Neural cell (in vitro differentiated cells): ENCODE data around the gene SLC27A5.
"Not testable (repeated sequence)": the region's sequence is repeated elsewhere in the genome, so short reads cannot be mapped to it uniquely, and the experiment has no call there.

Experiments
- CTCF ChIP-seq: fragments of 450-650 bp; IDR thresholded peaks from 2 replicates; pipeline ENCODE4 v1.5.1; 2014; ENCODE audit warnings: antibody characterized with exemption, mild to moderate bottlenecking, moderate library complexity; ENCODE audit not compliant: poor library complexity, severe bottlenecking
- EP300 ChIP-seq: fragments of 450-650 bp; conservative IDR thresholded peaks from 2 replicates; pipeline ENCODE4 v1.6.1; 2014; ENCODE audit warnings: antibody characterized with exemption, mild to moderate bottlenecking, moderate library complexity; ENCODE audit not compliant: poor library complexity, severe bottlenecking
- EZH2 ChIP-seq: fragments of 200-600, 300-800 bp; shearing (Covaris generic), sonication (generic); IDR thresholded peaks from 2 replicates; pipeline ENCODE4 v1.6.1; 2014; ENCODE audit warnings: antibody characterized with exemption, low read length, borderline replicate concordance, mild to moderate bottlenecking; ENCODE audit not compliant: insufficient read depth, poor library complexity, severe bottlenecking
- POLR2AphosphoS5 ChIP-seq: IDR thresholded peaks from 2 replicates; pipeline ENCODE4 v1.6.1; 2012
- RAD21 ChIP-seq: fragments of 450-650 bp; conservative IDR thresholded peaks from 2 replicates; pipeline ENCODE4 v1.6.1; 2014; ENCODE audit warnings: antibody characterized with exemption, mild to moderate bottlenecking, moderate library complexity
- TAF1 ChIP-seq: IDR thresholded peaks from 2 replicates; pipeline ENCODE4 v1.6.1; 2012; ENCODE audit warnings: low read depth
- TF ChIP-seq, protein P1 (sequence below): IDR thresholded peaks from 2 replicates; pipeline ENCODE4 v1.6.1; 2012; ENCODE audit warnings: borderline replicate concordance

DNA sequence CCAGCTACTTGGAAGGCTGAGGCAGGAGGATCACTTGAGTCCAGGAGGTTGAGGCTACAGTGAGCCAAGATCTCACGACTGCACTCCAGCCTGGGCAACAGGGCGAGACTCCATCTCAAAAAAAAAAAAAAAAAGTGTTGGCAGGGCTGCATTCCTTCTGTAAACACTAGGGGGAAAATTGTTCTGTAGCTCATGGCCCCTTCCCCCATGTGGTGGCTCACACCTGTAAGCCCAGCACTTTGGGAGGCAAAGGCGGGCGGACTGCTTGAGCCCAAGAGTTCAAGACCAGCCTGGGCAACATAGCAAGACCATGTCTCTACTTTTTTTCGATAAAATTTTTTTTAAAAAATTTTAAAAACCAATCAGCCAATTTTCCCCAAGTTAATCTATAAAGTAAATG lies 27.4 kb downstream of the SLC27A5 start:
- not testable (repeated sequence) for TF ChIP-seq EP300, POLR2AphosphoS5, EZH2, CTCF, RAD21, TAF1
- TF ChIP-seq, protein P1, sequence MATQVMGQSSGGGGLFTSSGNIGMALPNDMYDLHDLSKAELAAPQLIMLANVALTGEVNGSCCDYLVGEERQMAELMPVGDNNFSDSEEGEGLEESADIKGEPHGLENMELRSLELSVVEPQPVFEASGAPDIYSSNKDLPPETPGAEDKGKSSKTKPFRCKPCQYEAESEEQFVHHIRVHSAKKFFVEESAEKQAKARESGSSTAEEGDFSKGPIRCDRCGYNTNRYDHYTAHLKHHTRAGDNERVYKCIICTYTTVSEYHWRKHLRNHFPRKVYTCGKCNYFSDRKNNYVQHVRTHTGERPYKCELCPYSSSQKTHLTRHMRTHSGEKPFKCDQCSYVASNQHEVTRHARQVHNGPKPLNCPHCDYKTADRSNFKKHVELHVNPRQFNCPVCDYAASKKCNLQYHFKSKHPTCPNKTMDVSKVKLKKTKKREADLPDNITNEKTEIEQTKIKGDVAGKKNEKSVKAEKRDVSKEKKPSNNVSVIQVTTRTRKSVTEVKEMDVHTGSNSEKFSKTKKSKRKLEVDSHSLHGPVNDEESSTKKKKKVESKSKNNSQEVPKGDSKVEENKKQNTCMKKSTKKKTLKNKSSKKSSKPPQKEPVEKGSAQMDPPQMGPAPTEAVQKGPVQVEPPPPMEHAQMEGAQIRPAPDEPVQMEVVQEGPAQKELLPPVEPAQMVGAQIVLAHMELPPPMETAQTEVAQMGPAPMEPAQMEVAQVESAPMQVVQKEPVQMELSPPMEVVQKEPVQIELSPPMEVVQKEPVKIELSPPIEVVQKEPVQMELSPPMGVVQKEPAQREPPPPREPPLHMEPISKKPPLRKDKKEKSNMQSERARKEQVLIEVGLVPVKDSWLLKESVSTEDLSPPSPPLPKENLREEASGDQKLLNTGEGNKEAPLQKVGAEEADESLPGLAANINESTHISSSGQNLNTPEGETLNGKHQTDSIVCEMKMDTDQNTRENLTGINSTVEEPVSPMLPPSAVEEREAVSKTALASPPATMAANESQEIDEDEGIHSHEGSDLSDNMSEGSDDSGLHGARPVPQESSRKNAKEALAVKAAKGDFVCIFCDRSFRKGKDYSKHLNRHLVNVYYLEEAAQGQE, result not testable (repeated sequence)
